ENCODE results near the gene ATP9A. TPM values are rescaled to one million over a fixed set of nuclear protein-coding genes. Genes with fewer than 3 reads are reported as not detected.
"Not testable (repeated sequence)": the region's sequence is repeated elsewhere in the genome, so short reads cannot be mapped to it uniquely, and the experiment has no call there.

Gene ATP9A
- total RNA-seq, 2 experiments from 2014 or later, result 0.21 to 0.50 TPM

DNA sequence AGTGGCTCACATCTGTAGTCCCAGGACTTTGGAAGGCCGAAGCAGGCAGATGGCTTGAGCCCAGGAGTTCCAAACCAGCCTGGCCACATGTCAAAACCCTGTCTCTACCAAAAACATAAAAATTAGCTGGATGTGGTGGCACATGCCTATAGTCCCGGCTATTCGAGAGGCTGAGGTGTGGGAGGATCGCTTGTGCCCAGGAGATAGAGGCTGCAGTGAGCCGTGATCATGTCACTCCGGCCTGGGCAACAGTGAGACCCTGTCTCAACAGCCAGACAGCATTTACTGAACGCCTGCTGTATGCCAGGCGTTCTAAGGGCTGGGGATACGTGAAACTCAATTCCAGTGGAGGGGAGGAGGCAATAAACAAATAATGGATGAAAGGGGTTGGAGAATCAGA, 69.9 kb downstream of the ATP9A start:
- ChIA-PET POLR2A (no interaction called here), CTCF (interaction anchor here (0.7 kb wide), 1 partner anchor 13 kb away, joined by 3 read pairs; no protein-coding TSS in a partner anchor)
- no peak overlapping the region for H3K4me3 Mint-ChIP-seq
- no peaks in the 10 kb centered on the region for H3K36me3 Mint-ChIP-seq (ENCODE audit: low read depth)
- no peak for DNase-seq
- H3K4me1 Mint-ChIP-seq, result peaks cover 15% of the 10 kb centered on the region
- H3K27me3 Mint-ChIP-seq, result peaks cover 15% of the 10 kb centered on the region
- no peak overlapping the region for H3K27ac Mint-ChIP-seq
- H3K9me3 Mint-ChIP-seq, result no peaks in the 10 kb centered on the region

DNA sequence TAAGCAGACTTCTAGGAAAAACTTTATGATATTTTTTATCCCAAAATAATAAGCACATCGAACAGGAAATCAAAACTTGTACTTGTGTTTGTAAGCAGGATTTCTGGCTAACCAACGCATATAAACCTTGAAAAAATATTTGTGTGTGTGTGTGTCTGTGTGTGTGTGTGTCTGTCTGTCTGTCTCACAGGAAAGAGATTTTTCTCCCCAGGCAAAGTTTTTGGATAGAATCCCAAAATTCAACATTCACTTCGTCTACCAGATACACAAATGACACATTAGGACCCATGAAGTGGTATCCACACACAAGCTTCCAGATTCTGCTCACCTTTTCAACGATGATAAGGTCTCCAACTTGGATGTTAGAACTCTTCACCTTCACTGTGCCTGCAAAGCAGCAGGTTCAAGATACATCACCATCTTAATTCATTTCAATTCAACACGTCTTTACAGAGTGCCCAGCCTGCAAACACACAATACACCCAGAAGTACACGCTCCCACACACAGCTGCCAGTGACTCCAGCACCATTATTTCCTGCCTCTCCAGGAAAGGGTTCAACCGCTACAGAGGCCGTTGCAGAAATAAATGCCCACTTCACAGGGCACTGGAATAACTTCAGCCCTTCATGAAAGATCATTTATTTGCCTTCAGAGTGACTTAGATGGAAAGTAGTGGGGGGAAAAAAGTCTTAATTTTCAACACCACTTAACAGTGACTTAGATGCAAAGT, 70.9 kb downstream of the ATP9A start:
- DNase-seq, result no peak
- Mint-ChIP-seq H3K4me1 (peaks cover 15% of the 10 kb centered on the region), H3K9me3 (no peaks in the 10 kb centered on the region), H3K27ac (no peak overlapping the region), H3K4me3 (no peak overlapping the region), H3K36me3 (ENCODE audit: low read depth) (no peaks in the 10 kb centered on the region), H3K27me3 (peaks cover 12% of the 10 kb centered on the region)
- ChIA-PET POLR2A (no interaction called here), CTCF (interaction anchor here (0.7 to 1.1 kb wide), 3 partner anchors 12 to 326 kb away, joined by 3 read pairs; no protein-coding TSS in a partner anchor)

DNA sequence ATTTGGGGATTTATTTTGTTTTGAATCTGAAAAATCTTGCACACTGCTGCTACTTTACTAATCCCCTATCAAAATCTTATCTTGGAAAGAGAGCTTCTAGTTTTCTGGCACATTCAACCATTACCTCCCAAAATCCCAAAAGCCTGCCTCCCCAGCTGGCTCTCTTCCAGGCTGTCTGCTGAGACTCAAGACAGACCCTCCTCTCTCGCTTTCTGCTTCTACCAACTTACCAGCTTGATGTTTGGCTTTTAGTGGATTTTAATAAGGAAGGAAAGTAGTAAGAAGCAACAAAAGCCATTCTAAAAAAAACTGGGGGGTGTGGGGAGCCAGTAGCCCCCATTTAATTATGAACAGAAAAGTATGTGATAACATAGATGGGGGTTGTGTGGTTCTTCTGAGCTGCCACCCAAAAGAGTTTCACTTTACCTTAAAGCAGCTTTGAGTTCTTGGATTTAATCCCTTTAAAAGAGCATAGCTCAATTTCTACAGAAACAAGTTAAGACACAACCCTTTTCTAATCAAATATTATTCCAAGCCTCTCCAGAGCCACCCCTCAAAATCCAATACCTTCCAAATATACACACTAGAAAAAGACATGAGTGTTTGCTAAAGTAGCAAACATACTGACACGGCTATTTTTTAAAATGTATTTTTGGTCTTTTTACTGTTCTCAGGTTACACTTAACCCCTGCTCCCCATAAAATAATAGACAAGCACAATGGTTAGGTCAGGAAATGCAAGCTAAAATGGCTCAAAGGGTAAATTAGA, 71.7 kb downstream of the ATP9A start:
- Mint-ChIP-seq H3K9me3 (no peaks in the 10 kb centered on the region), H3K27me3 (peaks cover 12% of the 10 kb centered on the region), H3K27ac (no peak overlapping the region), H3K4me3 (no peak overlapping the region), H3K36me3 (ENCODE audit: low read depth) (no peaks in the 10 kb centered on the region), H3K4me1 (peaks cover 15% of the 10 kb centered on the region)
- POLR2A ChIA-PET, result no interaction called here
- DNase-seq, result no peak
- CTCF ChIA-PET, result interaction anchor here (1.1 kb wide), 1 partner anchor 19 kb away, joined by 3 read pairs; no protein-coding TSS in a partner anchor

DNA sequence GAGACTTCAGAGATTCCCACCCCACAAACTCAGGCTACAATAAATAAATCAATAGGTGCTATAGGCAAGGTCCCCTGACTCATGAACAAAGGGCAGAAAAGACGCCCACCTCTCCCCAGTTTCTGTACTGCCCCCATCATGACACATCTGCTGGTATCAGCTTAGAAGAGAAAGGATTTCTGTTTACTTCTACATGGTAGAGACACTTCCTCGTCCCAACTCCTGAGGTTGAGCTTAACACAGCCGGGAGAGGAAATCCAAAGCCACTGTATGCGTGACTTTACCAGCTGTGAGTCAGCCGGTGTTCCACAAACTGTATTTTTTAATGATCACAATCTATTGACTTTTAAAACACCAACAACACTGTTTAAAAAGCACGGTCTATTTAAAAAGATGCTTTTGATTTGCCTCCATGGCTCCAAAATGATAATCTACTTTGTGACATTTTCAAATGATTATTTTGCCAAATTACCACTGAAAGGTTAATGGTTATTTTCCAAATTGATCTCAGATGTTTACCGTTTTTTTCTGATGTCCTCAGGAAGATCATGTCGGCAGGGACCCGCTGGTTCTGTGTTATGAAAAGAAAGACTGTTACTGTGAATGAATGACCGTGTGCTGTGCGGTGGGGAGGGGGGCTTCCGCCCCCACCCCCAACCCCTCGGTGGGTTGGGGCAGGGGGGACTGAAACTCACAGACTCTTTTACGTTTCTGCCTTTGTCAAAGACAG, 72.5 kb downstream of the ATP9A start:
- H3K27ac Mint-ChIP-seq, result no peak overlapping the region
- peaks cover 12% of the 10 kb centered on the region for H3K27me3 Mint-ChIP-seq
- CTCF ChIA-PET, result no interaction called here
- H3K36me3 Mint-ChIP-seq (ENCODE audit: low read depth), result no peaks in the 10 kb centered on the region
- no peak for DNase-seq
- POLR2A ChIA-PET, result no interaction called here
- no peak overlapping the region for H3K4me3 Mint-ChIP-seq
- peaks cover 15% of the 10 kb centered on the region for H3K4me1 Mint-ChIP-seq
- no peaks in the 10 kb centered on the region for H3K9me3 Mint-ChIP-seq

DNA sequence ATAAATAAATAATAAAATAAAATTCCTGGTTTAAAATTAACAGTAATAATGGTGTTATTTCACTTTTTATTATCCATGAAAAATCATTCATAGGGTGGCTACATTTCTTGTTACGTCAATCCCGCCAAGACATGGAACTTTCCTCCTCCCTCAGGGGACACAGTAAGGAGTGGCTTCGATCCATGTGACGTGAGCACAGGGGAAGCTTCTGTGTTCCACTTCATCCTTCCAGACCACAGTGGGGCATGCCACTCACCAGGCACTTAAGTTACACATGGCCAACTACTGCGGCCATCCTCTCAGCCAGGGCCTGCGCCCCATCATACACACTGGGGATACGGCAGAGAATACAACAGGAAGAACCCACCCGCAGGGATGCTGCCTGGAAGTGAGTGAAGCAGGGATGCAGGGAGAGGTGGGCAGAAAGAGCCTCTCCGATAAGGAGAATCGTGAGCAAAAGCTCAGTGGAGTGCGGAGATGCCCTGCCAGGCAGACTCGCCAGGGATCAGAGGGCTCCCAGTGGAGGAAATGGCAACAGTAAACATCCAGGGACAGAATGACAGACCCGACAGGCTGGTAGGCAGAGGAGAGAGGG, 75.3 kb downstream of the ATP9A start:
- no peak overlapping the region for H3K27ac Mint-ChIP-seq

GRCh38 chr20:51691703-51692102, 76.5 kb downstream of the ATP9A start:
- no peaks in the 10 kb centered on the region for H3K36me3 Mint-ChIP-seq (ENCODE audit: low read depth)
- no peak overlapping the region for H3K4me3 Mint-ChIP-seq
- H3K27me3 Mint-ChIP-seq, result peaks cover 10% of the 10 kb centered on the region
- no peak for DNase-seq
- H3K27ac Mint-ChIP-seq, result no peak overlapping the region
- ChIA-PET CTCF (no interaction called here), POLR2A (no interaction called here)
- H3K9me3 Mint-ChIP-seq, result no peaks in the 10 kb centered on the region
- peaks cover 14% of the 10 kb centered on the region for H3K4me1 Mint-ChIP-seq

More for the DNA sequence above, 75.3 kb downstream of the ATP9A start:
- no peak for DNase-seq
- peaks cover 12% of the 10 kb centered on the region for H3K27me3 Mint-ChIP-seq
- peaks cover 15% of the 10 kb centered on the region for H3K4me1 Mint-ChIP-seq
- H3K4me3 Mint-ChIP-seq, result no peak overlapping the region
- H3K9me3 Mint-ChIP-seq, result no peaks in the 10 kb centered on the region
- POLR2A ChIA-PET, result no interaction called here
- H3K36me3 Mint-ChIP-seq (ENCODE audit: low read depth), result no peaks in the 10 kb centered on the region
- CTCF ChIA-PET, result no interaction called here

DNA sequence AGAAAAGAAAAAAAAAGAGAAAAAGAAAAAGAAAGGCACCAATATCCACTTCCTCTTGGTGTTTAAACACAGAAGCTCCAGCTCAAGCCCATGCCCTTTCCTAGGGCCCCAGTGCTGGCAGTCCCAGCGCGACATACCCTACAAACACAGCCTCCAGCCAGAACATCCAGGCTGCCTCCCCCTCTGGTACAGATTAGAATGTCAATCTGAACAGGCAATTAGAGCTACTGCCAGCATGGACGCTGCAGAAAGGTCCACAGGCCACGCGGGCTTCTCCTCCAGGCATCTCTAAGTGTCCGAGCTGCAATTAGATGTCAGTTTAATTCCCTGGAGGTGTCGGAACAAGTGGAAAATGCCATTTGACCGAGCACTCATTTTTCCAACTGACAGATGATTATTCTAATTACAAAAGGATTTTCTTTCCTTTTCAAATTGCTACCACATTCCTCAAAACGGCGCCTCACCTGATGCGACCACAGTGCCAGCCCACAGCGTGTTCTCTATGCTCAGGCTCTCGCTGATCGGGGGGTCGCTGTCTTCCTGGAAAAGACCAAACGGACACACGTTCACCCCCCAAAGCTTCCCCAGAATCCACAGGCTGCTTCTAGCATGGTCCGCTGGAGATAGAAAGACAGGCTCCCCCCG, 79.5 kb downstream of the ATP9A start:
- no peak overlapping the region for H3K27ac Mint-ChIP-seq
- no peaks in the 10 kb centered on the region for H3K9me3 Mint-ChIP-seq
- H3K4me3 Mint-ChIP-seq, result no peak overlapping the region
- ChIA-PET POLR2A (no interaction called here), CTCF (no interaction called here)
- no peaks in the 10 kb centered on the region for H3K4me1 Mint-ChIP-seq
- H3K27me3 Mint-ChIP-seq, result no peaks in the 10 kb centered on the region
- H3K36me3 Mint-ChIP-seq (ENCODE audit: low read depth), result no peaks in the 10 kb centered on the region
- no peak for DNase-seq

GRCh38 chr20:51687630-51688029, 80.6 kb downstream of the ATP9A start:
- no peaks in the 10 kb centered on the region for H3K9me3 Mint-ChIP-seq
- no peak for DNase-seq
- H3K36me3 Mint-ChIP-seq (ENCODE audit: low read depth), result no peaks in the 10 kb centered on the region
- POLR2A ChIA-PET, result no interaction called here
- H3K4me1 Mint-ChIP-seq, result no peaks in the 10 kb centered on the region
- H3K4me3 Mint-ChIP-seq, result no peak overlapping the region
- no peak overlapping the region for H3K27ac Mint-ChIP-seq
- CTCF ChIA-PET, result no interaction called here
- H3K27me3 Mint-ChIP-seq, result no peaks in the 10 kb centered on the region

DNA sequence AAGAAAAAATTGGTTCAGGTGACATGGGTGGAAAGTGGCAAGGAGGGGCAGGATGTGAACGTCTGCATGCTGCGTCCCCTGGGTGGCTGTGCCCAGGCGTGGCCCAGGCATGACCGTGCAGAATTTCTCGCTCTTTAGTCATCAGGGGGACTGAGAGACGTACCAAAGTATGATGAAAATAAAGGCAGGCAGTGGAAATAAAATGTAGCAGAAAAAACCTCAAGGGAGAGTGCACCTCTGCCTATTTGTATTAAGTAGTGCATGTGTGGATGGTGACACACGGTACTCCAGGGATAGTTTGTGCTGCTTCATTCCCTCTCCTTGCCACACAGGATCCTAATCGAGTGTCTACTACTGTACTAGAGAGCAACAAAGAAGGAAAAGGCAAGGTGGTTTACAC, 81.1 kb downstream of the ATP9A start:
- H3K27me3 Mint-ChIP-seq, result no peaks in the 10 kb centered on the region
- no peak overlapping the region for H3K27ac Mint-ChIP-seq
- no peaks in the 10 kb centered on the region for H3K9me3 Mint-ChIP-seq
- ChIA-PET CTCF (no interaction called here), POLR2A (no interaction called here)
- H3K36me3 Mint-ChIP-seq (ENCODE audit: low read depth), result no peaks in the 10 kb centered on the region
- H3K4me3 Mint-ChIP-seq, result no peak overlapping the region
- DNase-seq, result no peak
- no peaks in the 10 kb centered on the region for H3K4me1 Mint-ChIP-seq

DNA sequence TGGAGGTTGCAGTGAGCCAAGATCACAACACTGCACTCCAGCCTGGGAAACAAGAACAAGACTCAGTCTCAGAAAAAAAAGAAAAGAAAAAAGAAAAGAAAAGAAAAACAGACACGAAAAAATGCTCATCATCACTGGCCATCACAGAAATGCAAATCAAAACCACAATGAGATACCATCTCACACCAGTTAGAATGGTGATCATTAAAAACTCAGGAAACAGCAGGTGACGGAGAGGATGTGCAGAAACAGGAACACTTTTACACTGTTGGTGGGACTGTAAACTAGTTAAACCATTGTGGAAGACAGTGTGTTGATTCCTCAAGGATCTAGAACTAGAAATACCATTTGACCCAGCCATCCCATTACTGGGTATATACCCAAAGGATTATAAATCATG, 82.7 kb downstream of the ATP9A start:
- H3K4me3 Mint-ChIP-seq; POLR2A ChIA-PET; DNase-seq; H3K27ac Mint-ChIP-seq; H3K27me3 Mint-ChIP-seq; H3K36me3 Mint-ChIP-seq (ENCODE audit: low read depth); H3K4me1 Mint-ChIP-seq; H3K9me3 Mint-ChIP-seq: not testable (repeated sequence)
- CTCF ChIA-PET, result interaction anchor here (0.6 kb wide), 1 partner anchor 12 kb away, joined by 3 read pairs; no protein-coding TSS in a partner anchor

GRCh38 chr20:51680067-51680749, 88.0 kb downstream of the ATP9A start:
- no peaks in the 10 kb centered on the region for H3K4me1 Mint-ChIP-seq
- no peaks in the 10 kb centered on the region for H3K9me3 Mint-ChIP-seq
- H3K36me3 Mint-ChIP-seq (ENCODE audit: low read depth), result no peaks in the 10 kb centered on the region
- ChIA-PET CTCF (no interaction called here), POLR2A (no interaction called here)
- no peak overlapping the region for H3K27ac Mint-ChIP-seq
- no peak for DNase-seq
- H3K27me3 Mint-ChIP-seq, result peaks cover 1% of the 10 kb centered on the region
- H3K4me3 Mint-ChIP-seq, result no peak overlapping the region

DNA sequence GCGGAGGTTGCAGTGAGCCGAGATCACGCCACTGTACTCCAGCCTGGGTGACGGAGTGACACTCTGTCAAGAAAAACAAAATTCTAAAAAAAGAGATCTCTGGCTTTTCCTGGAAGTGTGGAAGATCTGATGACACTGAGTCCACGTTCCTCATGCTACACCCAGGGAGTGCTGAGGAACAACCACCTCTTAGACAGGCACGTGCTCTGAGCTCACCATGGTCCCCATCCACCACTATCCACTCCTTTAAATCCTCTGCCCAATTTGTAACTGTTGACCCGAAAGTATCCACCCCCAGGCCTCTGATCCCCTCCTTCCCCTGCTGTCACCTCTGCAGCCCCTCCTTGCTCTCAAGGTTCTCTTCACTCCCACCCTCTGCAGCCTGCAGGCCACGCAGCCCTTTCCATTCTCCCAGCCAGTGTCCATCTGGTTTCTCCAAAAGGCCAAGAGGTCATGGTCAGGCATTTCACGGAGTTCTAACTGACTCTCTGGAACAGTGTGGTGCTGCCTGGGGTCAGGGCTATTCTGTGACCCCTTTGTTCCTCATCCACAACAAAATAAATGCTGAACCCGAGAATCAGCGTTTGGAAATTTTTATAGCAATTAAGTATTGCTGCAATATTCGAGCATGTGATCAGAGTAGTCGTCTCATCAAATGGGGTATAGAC, 88.8 kb downstream of the ATP9A start:
- Mint-ChIP-seq H3K27me3 (peaks cover 3% of the 10 kb centered on the region), H3K4me3 (no peak overlapping the region), H3K9me3 (no peaks in the 10 kb centered on the region), H3K27ac (no peak overlapping the region), H3K36me3 (ENCODE audit: low read depth) (no peaks in the 10 kb centered on the region), H3K4me1 (no peaks in the 10 kb centered on the region)
- POLR2A ChIA-PET, result no interaction called here
- no peak for DNase-seq
- CTCF ChIA-PET, result no interaction called here
